ENCODE measurements around the gene FITM1. TPM values are rescaled to one million over a fixed set of nuclear protein-coding genes. Genes with fewer than 3 reads are reported as not detected.

FITM1 gene
- total and polyA plus RNA-seq, 8 donors, result 2.7 to 12.0 (median 4.0) TPM

DNA sequence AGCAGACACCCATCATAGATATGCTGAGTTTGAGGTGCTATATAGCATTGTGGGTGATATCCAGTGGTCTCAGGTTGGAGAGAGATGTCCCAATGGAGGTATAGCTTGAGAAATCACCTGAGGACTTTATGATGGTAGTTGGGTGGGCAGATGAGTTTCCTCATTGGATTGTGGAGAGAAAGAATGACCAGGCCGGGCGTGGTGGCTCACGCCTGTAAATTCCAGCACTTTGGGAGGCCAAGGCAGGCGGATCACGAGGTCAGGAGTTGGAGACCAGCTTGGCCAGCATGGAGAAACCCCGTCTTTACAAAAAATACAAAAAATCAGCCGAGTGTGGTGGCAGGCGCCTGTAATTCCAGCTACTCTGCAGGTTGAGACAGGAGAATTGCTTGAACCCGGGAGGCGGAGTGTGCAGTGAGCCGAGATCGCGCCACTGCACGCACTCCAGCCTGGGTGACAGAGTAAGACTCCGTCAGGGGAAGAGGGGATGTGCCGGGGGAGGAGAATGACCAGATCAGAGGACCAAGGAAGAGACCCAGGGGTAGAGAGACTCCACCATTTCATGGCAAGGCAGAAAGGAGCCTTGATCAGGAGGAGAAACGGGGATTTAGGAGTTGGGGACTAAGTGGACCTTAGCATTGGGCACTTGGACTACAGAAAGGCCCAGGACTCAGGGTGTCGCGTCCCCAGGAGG is 37.1 kb upstream of the FITM1 start:
- FAIRE-seq, result no peak
- no peak for ATAC-seq
- TF ChIP-seq, protein P1, sequence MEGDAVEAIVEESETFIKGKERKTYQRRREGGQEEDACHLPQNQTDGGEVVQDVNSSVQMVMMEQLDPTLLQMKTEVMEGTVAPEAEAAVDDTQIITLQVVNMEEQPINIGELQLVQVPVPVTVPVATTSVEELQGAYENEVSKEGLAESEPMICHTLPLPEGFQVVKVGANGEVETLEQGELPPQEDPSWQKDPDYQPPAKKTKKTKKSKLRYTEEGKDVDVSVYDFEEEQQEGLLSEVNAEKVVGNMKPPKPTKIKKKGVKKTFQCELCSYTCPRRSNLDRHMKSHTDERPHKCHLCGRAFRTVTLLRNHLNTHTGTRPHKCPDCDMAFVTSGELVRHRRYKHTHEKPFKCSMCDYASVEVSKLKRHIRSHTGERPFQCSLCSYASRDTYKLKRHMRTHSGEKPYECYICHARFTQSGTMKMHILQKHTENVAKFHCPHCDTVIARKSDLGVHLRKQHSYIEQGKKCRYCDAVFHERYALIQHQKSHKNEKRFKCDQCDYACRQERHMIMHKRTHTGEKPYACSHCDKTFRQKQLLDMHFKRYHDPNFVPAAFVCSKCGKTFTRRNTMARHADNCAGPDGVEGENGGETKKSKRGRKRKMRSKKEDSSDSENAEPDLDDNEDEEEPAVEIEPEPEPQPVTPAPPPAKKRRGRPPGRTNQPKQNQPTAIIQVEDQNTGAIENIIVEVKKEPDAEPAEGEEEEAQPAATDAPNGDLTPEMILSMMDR (IDR thresholded peaks at IDR 0.05), result no peak
- H3K4me3 ChIP-seq, result peak overlapping the region in 1 of 4 donors; percentile 92
- H3K27me3 ChIP-seq, result no peaks in the 10 kb centered on the region
- no peaks in the 10 kb centered on the region for H3K36me3 ChIP-seq
- DNase-seq, result peak in 1 of 6 donors; percentile 45
- H3K27ac ChIP-seq, result peak overlapping the region; percentile 91 to 96 (median 94)
- intact Hi-C loops (cut with DNase I), result loop anchor here in 2 of 3 donors (5.0 kb wide), 1 partner anchor 36 kb away; no protein-coding TSS in a partner anchor
- no peaks in the 10 kb centered on the region for H3K9me3 ChIP-seq
- H3K4me1 ChIP-seq, result peaks cover 8 to 20% (median 10%) of the 10 kb centered on the region in 3 donors
- 79 to 85% methylated on average over 19 of the region's 19 CpGs for WGBS, 2 donors

DNA sequence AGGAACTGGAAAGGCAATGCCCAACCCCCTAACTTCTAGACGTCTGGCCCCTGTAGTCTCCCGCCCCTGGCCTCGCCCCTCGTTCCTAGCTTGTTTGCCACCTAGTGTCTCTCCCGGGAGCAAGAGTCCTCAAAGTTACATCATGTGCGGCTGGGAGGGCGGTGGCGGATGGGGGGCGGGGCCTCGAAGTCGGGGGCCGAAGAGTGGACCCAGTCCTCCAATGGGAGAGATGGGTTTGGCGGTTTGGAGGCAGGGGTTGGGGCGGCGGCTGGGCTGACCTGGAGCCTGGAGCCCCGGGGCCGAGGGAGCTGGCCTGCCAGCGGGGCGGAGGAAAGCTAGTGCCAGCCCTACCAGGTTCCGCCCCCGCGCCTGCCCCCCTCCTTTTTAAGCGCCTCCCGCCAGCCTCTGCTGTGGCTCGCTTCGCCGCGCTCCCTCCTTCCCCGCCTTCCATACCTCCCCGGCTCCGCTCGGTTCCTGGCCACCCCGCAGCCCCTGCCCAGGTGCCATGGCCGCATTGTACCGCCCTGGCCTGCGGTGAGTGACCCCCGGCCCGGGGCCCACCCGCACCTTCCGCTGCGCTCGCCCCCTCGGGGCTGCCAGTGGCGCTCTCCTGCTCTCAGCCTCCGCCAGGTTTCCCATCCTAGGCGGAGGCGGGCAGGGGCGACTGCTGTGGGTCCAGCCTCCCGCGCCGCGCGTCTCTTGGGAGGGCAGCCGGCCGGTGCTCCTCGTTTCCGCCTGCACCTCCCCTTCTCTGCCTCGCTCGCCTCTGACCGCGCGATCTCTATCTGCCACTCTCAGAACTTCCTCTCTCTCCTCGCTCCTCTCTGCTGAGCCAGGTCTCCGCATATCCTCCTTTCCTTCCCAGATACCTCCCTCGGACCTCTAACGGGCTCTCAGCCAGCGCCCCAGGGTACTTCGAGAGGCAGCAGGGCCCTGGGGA is 36.3 kb upstream of the FITM1 start, which contains the start of gene PCK2:
Gene PCK2 (plus strand): TSS at position 411 of the 940 bp plus-strand sequence. CDS start 95 bp downstream, at position 506.
- H3K4me1 ChIP-seq, result peaks cover 10 to 27% (median 14%) of the 10 kb centered on the region in 3 donors
- H3K36me3 ChIP-seq, result no peaks in the 10 kb centered on the region
- DNase-seq (peak; percentile 92 to 98 (median 94)), FAIRE-seq (no peak), ATAC-seq (peak; percentile 84 to 90 (median 88))
- H3K9me3 ChIP-seq, result no peaks in the 10 kb centered on the region
- peak within 1 kb of the TSS; percentile 91 to 96 (median 94) for H3K27ac ChIP-seq
- intact Hi-C loops (cut with DNase I), result loop anchor here in 2 of 3 donors (5.0 kb wide), 1 partner anchor 37 kb away; no protein-coding TSS in a partner anchor
- H3K4me3 ChIP-seq, result peak within 1 kb of the TSS; percentile 75 to 94 (median 84)
- 0 to 1% methylated on average over 49 to 68 of the region's 68 CpGs for WGBS, 2 donors
- no peaks in the 10 kb centered on the region for H3K27me3 ChIP-seq
- TF ChIP-seq, protein P1 (IDR thresholded peaks at IDR 0.05), result no peak

DNA sequence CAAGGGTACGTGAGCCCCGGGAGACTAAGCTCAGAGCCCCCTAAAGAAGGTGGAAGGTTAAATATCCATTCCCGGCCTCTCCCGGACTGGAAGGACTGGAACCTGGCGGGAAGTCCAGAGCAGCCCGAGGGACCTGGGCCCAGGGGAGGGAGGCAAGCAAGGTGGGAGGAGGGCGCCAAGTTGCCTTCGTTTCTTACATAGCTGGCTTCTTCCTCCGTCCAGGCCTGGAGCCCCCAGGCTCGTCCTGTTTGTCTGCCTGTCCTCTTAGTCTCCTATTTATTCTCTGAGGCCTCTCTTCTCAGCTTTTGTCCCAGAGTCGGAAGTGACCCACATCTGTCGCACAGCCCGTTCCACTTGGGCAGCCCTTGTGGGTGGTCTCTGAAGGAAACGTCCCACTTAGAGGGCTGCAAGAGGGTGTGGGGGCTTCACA is 35.6 kb upstream of the FITM1 start:
- ATAC-seq (peak; percentile 1 to 3 (median 2)), FAIRE-seq (no peak), DNase-seq (no peak)
- H3K27me3 ChIP-seq, result no peaks in the 10 kb centered on the region
- H3K9me3 ChIP-seq, result no peaks in the 10 kb centered on the region
- peak overlapping the region; percentile 91 to 96 (median 94) for H3K27ac ChIP-seq
- TF ChIP-seq, protein P1 (IDR thresholded peaks at IDR 0.05), result no peak
- intact Hi-C loops (cut with DNase I), result loop anchor here in 2 of 3 donors (5.0 kb wide), 1 partner anchor 38 kb away; no protein-coding TSS in a partner anchor
- WGBS, 2 donors, result 4 to 8% methylated on average over 12 to 14 of the region's 14 CpGs
- H3K4me3 ChIP-seq, result peak overlapping the region; percentile 75 to 94 (median 84)
- H3K36me3 ChIP-seq, result no peaks in the 10 kb centered on the region
- peaks cover 14 to 31% (median 14%) of the 10 kb centered on the region in 3 donors for H3K4me1 ChIP-seq

DNA sequence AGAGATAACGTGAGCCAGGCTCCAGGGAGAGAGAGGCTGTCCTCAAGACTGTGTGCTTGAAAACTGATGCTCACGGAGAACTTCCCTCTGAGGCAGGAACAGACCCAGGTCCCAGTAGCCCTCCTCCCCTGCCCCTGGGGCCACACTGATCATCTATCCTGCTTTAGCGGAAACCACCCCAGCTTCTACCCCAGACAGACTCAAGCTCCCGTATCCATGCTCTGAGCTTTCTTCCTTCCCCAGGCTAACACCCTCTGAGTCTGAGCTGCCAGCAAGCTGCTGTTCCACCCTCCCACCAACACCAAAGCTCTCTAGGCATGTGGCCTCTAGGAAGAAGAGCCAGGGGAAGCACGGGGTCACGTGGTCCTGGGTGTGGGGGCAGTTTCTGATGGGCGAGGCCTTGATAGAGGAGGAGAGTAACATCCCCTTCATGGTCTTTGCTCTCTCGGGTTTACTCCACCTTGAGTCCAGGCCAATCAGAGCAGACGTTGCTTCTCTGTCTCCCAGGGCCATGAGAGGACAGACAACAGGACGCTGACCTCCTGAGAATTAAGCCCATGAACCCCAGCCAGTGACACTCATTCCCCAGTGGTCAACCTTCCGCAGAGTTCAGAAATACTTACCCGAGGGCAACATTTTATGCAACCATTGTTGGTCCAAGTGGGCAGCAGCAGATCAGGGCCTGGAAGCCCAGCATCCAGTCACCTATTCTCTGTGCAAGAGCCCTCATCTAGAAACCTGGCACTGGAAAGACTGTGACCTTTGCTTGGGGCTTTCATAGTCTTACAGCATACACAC is 35.0 kb upstream of the FITM1 start:
- FAIRE-seq (no peak), DNase-seq (peak in 3 of 6 donors; percentile 45 to 60 (median 52)), ATAC-seq (no peak)
- H3K4me1 ChIP-seq, result peaks cover 14 to 31% (median 14%) of the 10 kb centered on the region in 3 donors
- H3K9me3 ChIP-seq, result no peaks in the 10 kb centered on the region
- no peaks in the 10 kb centered on the region for H3K27me3 ChIP-seq
- H3K4me3 ChIP-seq, result peak overlapping the region; percentile 75 to 94 (median 84)
- H3K27ac ChIP-seq, result peak overlapping the region; percentile 91 to 96 (median 94)
- TF ChIP-seq, protein P1 (IDR thresholded peaks at IDR 0.05), result no peak
- H3K36me3 ChIP-seq, result no peaks in the 10 kb centered on the region
- intact Hi-C loops (cut with DNase I), result no loop called here
- 33 to 36% methylated on average over 12 of the region's 12 CpGs for WGBS, 2 donors

All from pancreas (tissue), 10 donors.